Smooth muscle cell (in vitro differentiated cells): ENCODE results near the gene RGS6. TPM values are rescaled to one million over a fixed set of nuclear protein-coding genes. Genes with fewer than 3 reads are reported as not detected.

Source experiments
- DNase-seq: peaks from one replicate; lab custom pipeline; 2025; ENCODE audit not compliant: unreplicated experiment; lab: John Stamatoyannopoulos, UW
- H2AFZ ChIP-seq: fragments of 200-600 bp; sonication (generic); 2 replicates; pipeline ENCODE4 v1.6.0; 2016; ENCODE audit warnings: antibody characterized with exemption, low read depth, mild to moderate bottlenecking
- H3F3A ChIP-seq: fragments of 200-600 bp; sonication (generic); 2 replicates; pipeline ENCODE4 v1.6.0; 2017; ENCODE audit warnings: antibody characterized with exemption, low read depth
- H3K27ac ChIP-seq: fragments of 200-600 bp; sonication (generic); 2 replicates; pipeline ENCODE4 v1.5.1; 2016; ENCODE audit warnings: low read depth, mild to moderate bottlenecking
- H3K27me3 ChIP-seq: fragments of 200-600 bp; sonication (generic); 2 replicates; pipeline ENCODE4 v1.6.1; 2016; ENCODE audit warnings: low read depth, mild to moderate bottlenecking
- H3K36me3 ChIP-seq: fragments of 200-600 bp; sonication (generic); 2 replicates; pipeline ENCODE4 v1.5.1; 2016; ENCODE audit warnings: low read depth
- H3K4me1 ChIP-seq: fragments of 200-600 bp; sonication (generic); 2 replicates; pipeline ENCODE4 v1.5.1; 2016; ENCODE audit warnings: low read depth
- H3K4me2 ChIP-seq: fragments of 200-600 bp; sonication (generic); 2 replicates; pipeline ENCODE4 v1.6.0; 2016; ENCODE audit warnings: mild to moderate bottlenecking
- H3K4me3 ChIP-seq: fragments of 200-600 bp; sonication (generic); 2 replicates; pipeline ENCODE4 v1.5.1; 2016; ENCODE audit warnings: mild to moderate bottlenecking
- H3K79me2 ChIP-seq: fragments of 200-600 bp; sonication (generic); 2 replicates; pipeline ENCODE4 v1.6.0; 2016; ENCODE audit warnings: low read depth, mild to moderate bottlenecking
- H3K9ac ChIP-seq: fragments of 200-600 bp; sonication (generic); 2 replicates; pipeline ENCODE4 v1.6.0; 2016; ENCODE audit warnings: low read depth
- H3K9me3 ChIP-seq: fragments of 200-600 bp; sonication (generic); replicated peaks from 2 replicates; pipeline ENCODE4 v1.5.1; 2016; ENCODE audit warnings: low read depth
- H4K20me1 ChIP-seq: fragments of 200-600 bp; sonication (generic); 2 replicates; pipeline ENCODE4 v1.6.0; 2016; ENCODE audit warnings: low read depth
- CTCF ChIP-seq: fragments of 200-600 bp; sonication (generic); IDR thresholded peaks from 2 replicates; pipeline ENCODE4 v1.5.1; 2017; ENCODE audit warnings: borderline replicate concordance, mild to moderate bottlenecking, antibody characterized with exemption; ENCODE audit not compliant: insufficient read depth, poor library complexity, severe bottlenecking
- WGBS: methylation state at CpG from one replicate; pipeline ENCODE4 v1.1.7; 2016; ENCODE audit warnings: low lambda C conversion rate; 5-methylcytosine and 5-hydroxymethylcytosine counted together
- polyA plus RNA-seq: library from polyadenylated mRNA; unstranded; fragments of >200 nt; fragmentation: Nextera tagmentation; extraction: Ambion mirVana; gene quantifications from 2 replicates; pipeline ENCODE4 v1.2.1, GENCODE V29; 2016
- total RNA-seq: library from RNA; depleted of rRNA; stranded (reverse); fragments of >200 nt; gene quantifications from 2 replicates; pipeline ENCODE4 v1.2.3, GENCODE V29; 2014

RGS6 gene
- total and polyA plus RNA-seq, 2 experiments from 2014 or later, result 0.40 TPM; not detected in 1

- H3K4me1 ChIP-seq, result no peaks in the 10 kb centered on the region
- no peaks in the 10 kb centered on the region for H3K27me3 ChIP-seq
- no peaks in the 10 kb centered on the region for H3K36me3 ChIP-seq
- no peaks in the 10 kb centered on the region for H4K20me1 ChIP-seq
- H3F3A ChIP-seq, result no peaks in the 10 kb centered on the region
- no peak for DNase-seq
- H2AFZ ChIP-seq, result no peak overlapping the region
- no peak overlapping the region for H3K27ac ChIP-seq
- no peak overlapping the region for H3K4me2 ChIP-seq
- no peaks in the 10 kb centered on the region for H3K9me3 ChIP-seq
- H3K4me3 ChIP-seq, result no peak overlapping the region
- no peak overlapping the region for H3K9ac ChIP-seq
- WGBS, result 83% methylated on average over 4 of the region's 4 CpGs
- TF ChIP-seq CTCF, result no peak
- no peaks in the 10 kb centered on the region for H3K79me2 ChIP-seq
Measured at GRCh38 chr14:72196237-72197015, 264.2 kb downstream of the RGS6 start.

GRCh38 chr14:72201645-72202044 is 269.4 kb downstream of the RGS6 start:
- no peak overlapping the region for H3K4me2 ChIP-seq
- no peaks in the 10 kb centered on the region for H3F3A ChIP-seq
- H3K4me3 ChIP-seq, result no peak overlapping the region
- no peak overlapping the region for H3K27ac ChIP-seq
- no peaks in the 10 kb centered on the region for H3K36me3 ChIP-seq
- H3K4me1 ChIP-seq, result no peaks in the 10 kb centered on the region
- TF ChIP-seq CTCF, result no peak
- H4K20me1 ChIP-seq, result no peaks in the 10 kb centered on the region
- H3K27me3 ChIP-seq, result no peaks in the 10 kb centered on the region
- DNase-seq, result no peak
- H3K9ac ChIP-seq, result no peak overlapping the region
- H3K79me2 ChIP-seq, result no peaks in the 10 kb centered on the region
- H2AFZ ChIP-seq, result no peak overlapping the region
- H3K9me3 ChIP-seq, result no peaks in the 10 kb centered on the region

- WGBS, result 79% methylated on average over 4 of the region's 4 CpGs
- no peaks in the 10 kb centered on the region for H3F3A ChIP-seq
- no peaks in the 10 kb centered on the region for H3K9me3 ChIP-seq
- H4K20me1 ChIP-seq, result no peaks in the 10 kb centered on the region
- no peaks in the 10 kb centered on the region for H3K27me3 ChIP-seq
- no peak overlapping the region for H3K9ac ChIP-seq
- no peak for DNase-seq
- no peaks in the 10 kb centered on the region for H3K4me1 ChIP-seq
- H3K79me2 ChIP-seq, result no peaks in the 10 kb centered on the region
- no peak overlapping the region for H3K4me3 ChIP-seq
- H3K4me2 ChIP-seq, result no peak overlapping the region
- no peak overlapping the region for H3K27ac ChIP-seq
- no peak for TF ChIP-seq CTCF
- H2AFZ ChIP-seq, result no peak overlapping the region
- H3K36me3 ChIP-seq, result no peaks in the 10 kb centered on the region
Measured at GRCh38 chr14:72213424-72213823, 281.2 kb downstream of the RGS6 start.

- Histone ChIP-seq H3K4me1 (no peaks in the 10 kb centered on the region), H4K20me1 (no peaks in the 10 kb centered on the region)
- no peak for TF ChIP-seq CTCF
Measured at GRCh38 chr14:72215080-72215479, 282.9 kb downstream of the RGS6 start.

More at GRCh38 chr14:72215080-72215479, 282.9 kb downstream of the RGS6 start:
- 87% methylated on average over 2 of the region's 2 CpGs for WGBS
- Histone ChIP-seq H2AFZ (no peak overlapping the region), H3K79me2 (no peaks in the 10 kb centered on the region), H3K4me3 (no peak overlapping the region), H3F3A (no peaks in the 10 kb centered on the region), H3K36me3 (no peaks in the 10 kb centered on the region), H3K9me3 (peaks cover under 1% of the 10 kb centered on the region), H3K9ac (no peak overlapping the region), H3K27me3 (no peaks in the 10 kb centered on the region), H3K4me2 (no peak overlapping the region), H3K27ac (no peak overlapping the region)
- DNase-seq, result no peak
